ENCODE results near the gene GFPT2.
A peak's percentile ranks its signal among the peaks of the same experiment; 100 is the strongest.

The GFPT2 gene

GRCh38 chr5:180373454-180373853 is 20.3 kb upstream of the GFPT2 start:
- no peak overlapping the region for H2AFZ ChIP-seq (ENCODE audit: low read depth, low read length)
- H4K91ac ChIP-seq (ENCODE audit: low read length) = no peak overlapping the region
- H3K4me3 ChIP-seq (ENCODE audit: insufficient read depth in 1 of 2, low read depth in 1 of 2, low read length in 2 of 2) = no peak overlapping the region
- no peak overlapping the region for H4K8ac ChIP-seq (ENCODE audit: low read length)
- no peak overlapping the region for H2BK15ac ChIP-seq (ENCODE audit: low read depth, poor library complexity, severe bottlenecking)
- no peaks in the 10 kb centered on the region for H3K79me1 ChIP-seq (replicated peaks; ENCODE audit: low read length, poor library complexity, severe bottlenecking)
- no peak overlapping the region for H3K27ac ChIP-seq (ENCODE audit: low read length, poor library complexity, severe bottlenecking)
- no peak for DNase-seq
- no peak overlapping the region for H2AK5ac ChIP-seq (ENCODE audit: low read length, severe bottlenecking)
- no peak overlapping the region for H3K4me2 ChIP-seq (ENCODE audit: low read length, poor library complexity, severe bottlenecking)
- H3K36me3 ChIP-seq (ENCODE audit: control insufficient read depth in 1 of 2, insufficient read depth in 2 of 2, low read depth in 1 of 2, low read length in 2 of 2) = no peaks in the 10 kb centered on the region
- H3K27me3 ChIP-seq (ENCODE audit: control insufficient read depth in 1 of 2, insufficient read depth in 1 of 2, low read length in 2 of 2) = peaks cover 9% of the 10 kb centered on the region in 2 experiments
- H3K23ac ChIP-seq (ENCODE audit: low read length in 2 of 2) = no peak overlapping the region
- H2BK12ac ChIP-seq (ENCODE audit: low read length in 2 of 2) = no peak overlapping the region
- H2BK5ac ChIP-seq (ENCODE audit: low read depth, low read length, poor library complexity, severe bottlenecking) = no peak overlapping the region
- no peak overlapping the region for H3K4ac ChIP-seq (ENCODE audit: low read depth in 1 of 2, low read length in 2 of 2)
- no peak overlapping the region for H3K14ac ChIP-seq (ENCODE audit: low read length in 2 of 2)
- no peaks in the 10 kb centered on the region for H3K4me1 ChIP-seq (ENCODE audit: control insufficient read depth, insufficient read depth, low read depth, low read length)
- WGBS = 92% methylated on average over 3 of the region's 5 CpGs
- no peaks in the 10 kb centered on the region for H3K9me3 ChIP-seq (ENCODE audit: control insufficient read depth, low read length)
- no peak overlapping the region for H3K18ac ChIP-seq (ENCODE audit: low read depth in 1 of 2, low read length in 2 of 2)
- H3K9ac ChIP-seq (ENCODE audit: low read length) = no peak overlapping the region
- H2BK120ac ChIP-seq (ENCODE audit: low read depth, low read length) = no peak overlapping the region

- Histone ChIP-seq H2BK12ac (ENCODE audit: low read length in 2 of 2) (no peak overlapping the region), H3K9me3 (ENCODE audit: control insufficient read depth, low read length) (no peaks in the 10 kb centered on the region), H3K36me3 (ENCODE audit: control insufficient read depth in 1 of 2, insufficient read depth in 2 of 2, low read depth in 1 of 2, low read length in 2 of 2) (no peaks in the 10 kb centered on the region), H3K18ac (ENCODE audit: low read depth in 1 of 2, low read length in 2 of 2) (no peak overlapping the region), H2BK15ac (ENCODE audit: low read depth, poor library complexity, severe bottlenecking) (no peak overlapping the region), H3K23ac (ENCODE audit: low read length in 2 of 2) (no peak overlapping the region), H3K79me1 (replicated peaks; ENCODE audit: low read length, poor library complexity, severe bottlenecking) (no peaks in the 10 kb centered on the region), H3K4me1 (ENCODE audit: control insufficient read depth, insufficient read depth, low read depth, low read length) (no peaks in the 10 kb centered on the region), H2AFZ (ENCODE audit: low read depth, low read length) (no peak overlapping the region), H3K4ac (ENCODE audit: low read depth in 1 of 2, low read length in 2 of 2) (no peak overlapping the region), H2BK120ac (ENCODE audit: low read depth, low read length) (no peak overlapping the region), H4K91ac (ENCODE audit: low read length) (no peak overlapping the region), H2BK5ac (ENCODE audit: low read depth, low read length, poor library complexity, severe bottlenecking) (no peak overlapping the region), H3K27me3 (ENCODE audit: control insufficient read depth in 1 of 2, insufficient read depth in 1 of 2, low read length in 2 of 2) (peaks cover 9% of the 10 kb centered on the region in 2 experiments), H3K14ac (ENCODE audit: low read length in 2 of 2) (no peak overlapping the region), H3K9ac (ENCODE audit: low read length) (no peak overlapping the region), H3K27ac (ENCODE audit: low read length, poor library complexity, severe bottlenecking) (no peak overlapping the region), H3K4me2 (ENCODE audit: low read length, poor library complexity, severe bottlenecking) (no peak overlapping the region), H4K8ac (ENCODE audit: low read length) (no peak overlapping the region), H2AK5ac (ENCODE audit: low read length, severe bottlenecking) (no peak overlapping the region), H3K4me3 (ENCODE audit: insufficient read depth in 1 of 2, low read depth in 1 of 2, low read length in 2 of 2) (no peak overlapping the region)
- WGBS = 86% methylated on average over 4 of the region's 5 CpGs
- DNase-seq = no peak
Observed at GRCh38 chr5:180371949-180372348, 18.8 kb upstream of the GFPT2 start.

- Histone ChIP-seq H3K9ac (ENCODE audit: low read length) (peak overlapping the region; percentile 27), H3K18ac (ENCODE audit: low read depth in 1 of 2, low read length in 2 of 2) (no peak overlapping the region), H3K36me3 (ENCODE audit: control insufficient read depth in 1 of 2, insufficient read depth in 2 of 2, low read depth in 1 of 2, low read length in 2 of 2) (no peaks in the 10 kb centered on the region), H4K91ac (ENCODE audit: low read length) (no peak overlapping the region), H3K4ac (ENCODE audit: low read depth in 1 of 2, low read length in 2 of 2) (no peak overlapping the region), H2BK12ac (ENCODE audit: low read length in 2 of 2) (no peak overlapping the region), H2AFZ (ENCODE audit: low read depth, low read length) (no peak overlapping the region), H3K14ac (ENCODE audit: low read length in 2 of 2) (no peak overlapping the region), H3K4me1 (ENCODE audit: control insufficient read depth, insufficient read depth, low read depth, low read length) (peaks cover 3% of the 10 kb centered on the region), H3K79me1 (replicated peaks; ENCODE audit: low read length, poor library complexity, severe bottlenecking) (no peaks in the 10 kb centered on the region), H3K27ac (ENCODE audit: low read length, poor library complexity, severe bottlenecking) (no peak overlapping the region), H3K27me3 (ENCODE audit: control insufficient read depth in 1 of 2, insufficient read depth in 1 of 2, low read length in 2 of 2) (peaks cover 9% of the 10 kb centered on the region in 2 experiments), H2BK15ac (ENCODE audit: low read depth, poor library complexity, severe bottlenecking) (no peak overlapping the region), H2BK5ac (ENCODE audit: low read depth, low read length, poor library complexity, severe bottlenecking) (no peak overlapping the region), H3K4me2 (ENCODE audit: low read length, poor library complexity, severe bottlenecking) (no peak overlapping the region), H4K8ac (ENCODE audit: low read length) (no peak overlapping the region), H3K4me3 (ENCODE audit: insufficient read depth in 1 of 2, low read depth in 1 of 2, low read length in 2 of 2) (no peak overlapping the region), H2AK5ac (ENCODE audit: low read length, severe bottlenecking) (no peak overlapping the region), H3K9me3 (ENCODE audit: control insufficient read depth, low read length) (no peaks in the 10 kb centered on the region), H2BK120ac (ENCODE audit: low read depth, low read length) (no peak overlapping the region), H3K23ac (ENCODE audit: low read length in 2 of 2) (no peak overlapping the region)
- 93% methylated on average over 24 of the region's 24 CpGs for WGBS
- DNase-seq = no peak
Observed at GRCh38 chr5:180370861-180371641, 17.9 kb upstream of the GFPT2 start.

- Histone ChIP-seq H3K18ac (ENCODE audit: low read depth in 1 of 2, low read length in 2 of 2) (no peak overlapping the region), H3K9me3 (ENCODE audit: control insufficient read depth, low read length) (no peaks in the 10 kb centered on the region), H3K4me2 (ENCODE audit: low read length, poor library complexity, severe bottlenecking) (no peak overlapping the region), H4K91ac (ENCODE audit: low read length) (no peak overlapping the region), H3K14ac (ENCODE audit: low read length in 2 of 2) (no peak overlapping the region), H2BK15ac (ENCODE audit: low read depth, poor library complexity, severe bottlenecking) (no peak overlapping the region), H3K23ac (ENCODE audit: low read length in 2 of 2) (no peak overlapping the region), H2AK5ac (ENCODE audit: low read length, severe bottlenecking) (no peak overlapping the region), H3K9ac (ENCODE audit: low read length) (no peak overlapping the region), H3K4ac (ENCODE audit: low read depth in 1 of 2, low read length in 2 of 2) (no peak overlapping the region), H3K36me3 (ENCODE audit: control insufficient read depth in 1 of 2, insufficient read depth in 2 of 2, low read depth in 1 of 2, low read length in 2 of 2) (no peaks in the 10 kb centered on the region), H2AFZ (ENCODE audit: low read depth, low read length) (no peak overlapping the region), H4K8ac (ENCODE audit: low read length) (no peak overlapping the region), H3K79me1 (replicated peaks; ENCODE audit: low read length, poor library complexity, severe bottlenecking) (no peaks in the 10 kb centered on the region), H3K27ac (ENCODE audit: low read length, poor library complexity, severe bottlenecking) (no peak overlapping the region), H3K4me3 (ENCODE audit: insufficient read depth in 1 of 2, low read depth in 1 of 2, low read length in 2 of 2) (no peak overlapping the region), H2BK5ac (ENCODE audit: low read depth, low read length, poor library complexity, severe bottlenecking) (no peak overlapping the region), H2BK12ac (ENCODE audit: low read length in 2 of 2) (no peak overlapping the region), H3K27me3 (ENCODE audit: control insufficient read depth in 1 of 2, insufficient read depth in 1 of 2, low read length in 2 of 2) (no peaks in the 10 kb centered on the region), H3K4me1 (ENCODE audit: control insufficient read depth, insufficient read depth, low read depth, low read length) (peaks cover 3% of the 10 kb centered on the region), H2BK120ac (ENCODE audit: low read depth, low read length) (no peak overlapping the region)
- WGBS = 93% methylated on average over 4 of the region's 4 CpGs
- no peak for DNase-seq
Observed at GRCh38 chr5:180367991-180368390, 14.9 kb upstream of the GFPT2 start.

All from mesenchymal stem cell (in vitro differentiated cells and primary cell).